Medulla oblongata (tissue), 1 donor: ENCODE data around the gene PRSS21.

Experiments used
- DNase-seq: peaks from one replicate; pipeline ENCODE4 v3.0.0-alpha.2; 2015; ENCODE audit errors: extremely low spot score

Gene PRSS21

DNA sequence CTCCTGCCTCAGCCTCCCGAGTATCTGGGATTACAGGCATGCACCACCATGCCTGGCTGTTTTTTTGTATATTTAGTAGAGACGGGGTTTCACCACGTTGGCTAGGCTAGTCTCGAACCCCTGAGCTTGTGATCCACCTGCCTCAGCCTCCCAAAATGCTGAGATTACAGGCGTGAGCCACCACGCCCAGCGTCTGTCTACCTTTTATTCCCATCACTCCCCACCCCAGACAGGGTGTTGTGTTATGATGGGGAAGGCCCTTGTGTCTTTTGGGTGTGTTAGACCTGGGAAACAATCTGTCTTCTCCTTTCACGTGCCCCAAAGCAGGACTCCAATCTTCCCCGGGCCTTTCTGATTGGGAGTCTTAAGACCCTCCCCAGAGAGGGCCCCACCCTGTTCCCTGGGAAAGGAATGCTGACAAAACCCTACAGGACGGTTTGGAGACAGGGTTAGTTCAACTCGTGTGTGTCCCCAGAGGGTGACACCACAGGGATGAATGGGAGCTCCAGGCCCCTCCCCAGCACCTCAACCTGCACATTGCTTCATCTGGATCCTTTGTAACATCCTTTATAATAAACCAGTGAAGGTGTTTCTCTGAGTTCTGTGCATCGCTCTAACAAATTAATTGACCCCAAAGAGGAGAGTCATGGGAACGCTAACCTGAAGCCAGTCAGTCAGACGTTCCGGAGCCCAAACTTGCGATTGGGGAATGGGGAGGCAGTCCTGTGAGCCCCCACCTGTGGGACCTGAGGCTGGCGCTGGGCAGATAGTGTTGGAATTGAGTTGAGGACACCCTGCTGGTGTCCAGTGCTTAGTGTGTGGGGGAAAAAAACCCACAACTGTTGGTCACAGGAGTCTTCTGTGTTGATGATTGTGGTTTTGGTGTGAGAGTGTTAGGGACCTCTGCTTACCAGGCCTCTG, 36.8 kb upstream of the PRSS21 start:
- no peak for DNase-seq

DNA sequence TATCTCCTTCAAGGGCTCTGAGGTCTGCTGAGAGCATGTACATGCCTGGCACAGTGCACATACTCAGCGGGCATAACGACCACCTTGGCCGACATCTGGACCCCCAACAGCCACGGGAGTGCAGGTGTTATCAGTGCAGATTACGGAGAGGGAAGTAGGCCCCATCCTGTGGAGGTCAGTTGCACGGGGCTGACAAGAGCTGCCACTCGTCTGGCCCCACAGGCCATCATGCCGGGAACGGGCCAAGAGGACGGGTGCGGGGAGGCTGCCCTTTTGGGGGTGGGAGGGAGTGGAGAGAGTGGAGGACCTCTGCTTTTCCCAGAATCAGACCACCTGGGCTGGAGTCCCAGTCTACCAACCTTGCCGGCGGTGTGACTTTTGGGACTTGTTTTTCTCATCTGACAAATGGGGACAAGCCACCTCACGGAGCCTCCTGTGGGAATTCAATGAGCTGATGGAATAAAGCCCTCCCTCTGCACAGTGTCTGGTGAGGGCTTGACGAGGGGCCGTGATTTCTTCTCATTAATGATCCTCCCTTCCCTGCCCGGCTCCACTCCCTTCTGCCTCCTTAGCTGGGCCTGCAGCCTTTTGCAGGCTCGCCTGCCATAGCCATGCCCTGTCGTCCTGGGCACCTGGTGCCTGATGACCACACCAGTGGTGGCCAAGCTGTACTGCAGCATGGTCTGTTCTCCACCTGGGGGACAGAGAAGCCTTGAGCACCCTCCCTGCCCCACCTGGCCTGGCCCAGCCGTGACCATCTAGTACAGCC, 34.3 kb upstream of the PRSS21 start:
- no peak for DNase-seq

DNA sequence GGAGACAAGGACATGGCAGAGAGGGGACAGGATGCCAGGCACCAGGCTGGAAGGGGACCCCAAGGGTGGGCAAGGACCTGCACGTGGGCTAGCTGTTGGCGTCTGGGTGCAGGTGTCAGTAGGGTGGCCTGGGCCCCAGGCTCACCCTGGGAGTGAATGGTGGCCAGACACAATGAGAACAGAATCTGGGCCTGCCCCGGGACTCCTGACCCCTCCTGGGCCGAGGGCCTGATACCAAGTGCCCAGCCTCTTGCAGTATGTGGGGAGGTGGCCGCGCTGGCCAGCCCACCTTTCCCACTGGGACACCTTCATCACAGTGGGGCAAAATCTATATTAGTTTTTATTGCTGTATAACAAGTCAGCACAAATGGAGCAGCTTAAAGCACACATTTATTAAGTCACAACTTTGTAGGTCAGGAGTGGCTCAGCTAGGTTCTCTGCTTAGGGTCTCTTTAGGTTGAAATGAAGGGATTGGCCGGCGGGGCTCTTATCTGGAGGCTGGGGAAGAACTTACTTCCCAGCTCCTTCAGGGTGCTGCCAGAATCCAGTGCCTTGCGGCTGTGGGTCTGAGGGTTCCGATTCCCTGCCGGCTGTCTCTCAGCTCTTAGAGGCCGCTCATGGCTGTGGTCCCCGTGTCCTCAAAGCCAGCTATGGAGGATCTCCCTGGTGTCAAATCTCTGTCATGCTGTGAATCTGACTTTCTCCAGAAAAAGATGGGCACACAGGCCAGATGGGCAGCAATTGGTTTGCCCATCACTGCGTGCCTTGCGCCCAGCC, 33.3 kb upstream of the PRSS21 start:
- no peak for DNase-seq

DNA sequence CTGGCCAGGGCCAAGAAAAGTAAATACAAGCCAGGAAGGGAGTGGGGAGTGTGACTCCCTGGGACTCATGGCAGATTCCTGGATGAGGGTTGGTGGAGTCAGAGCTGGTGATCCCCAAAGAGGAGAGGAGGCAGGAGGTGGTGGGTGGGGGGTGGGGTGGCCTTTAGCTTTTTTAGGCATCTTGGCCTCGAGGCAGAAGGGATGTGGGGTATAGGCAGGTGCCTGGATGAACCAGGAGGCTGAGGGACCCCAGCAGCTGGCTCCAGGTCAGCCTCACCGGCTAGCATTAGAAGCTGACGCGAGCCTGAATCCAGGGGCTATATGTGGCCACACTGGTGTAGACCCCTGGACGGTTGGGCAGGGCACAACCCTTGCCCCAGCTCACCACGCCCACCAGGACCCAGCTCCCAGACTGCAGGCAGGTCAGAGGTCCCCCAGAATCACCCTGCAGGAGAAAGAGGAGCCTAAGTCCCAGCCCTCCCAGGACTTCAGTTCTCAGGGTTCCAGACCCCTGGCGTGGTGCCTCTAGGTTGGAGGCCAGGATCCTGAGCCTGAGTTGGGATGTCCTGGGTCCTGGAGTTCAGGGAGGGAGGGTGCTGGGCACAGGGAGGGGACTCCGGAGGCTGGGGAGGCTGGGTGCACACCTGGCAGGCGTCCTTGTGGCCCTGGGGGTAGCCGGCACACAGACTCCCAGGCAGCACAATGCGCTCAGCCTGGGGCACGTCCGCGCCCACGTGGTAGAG, 32.5 kb upstream of the PRSS21 start:
- DNase-seq: no peak

DNA sequence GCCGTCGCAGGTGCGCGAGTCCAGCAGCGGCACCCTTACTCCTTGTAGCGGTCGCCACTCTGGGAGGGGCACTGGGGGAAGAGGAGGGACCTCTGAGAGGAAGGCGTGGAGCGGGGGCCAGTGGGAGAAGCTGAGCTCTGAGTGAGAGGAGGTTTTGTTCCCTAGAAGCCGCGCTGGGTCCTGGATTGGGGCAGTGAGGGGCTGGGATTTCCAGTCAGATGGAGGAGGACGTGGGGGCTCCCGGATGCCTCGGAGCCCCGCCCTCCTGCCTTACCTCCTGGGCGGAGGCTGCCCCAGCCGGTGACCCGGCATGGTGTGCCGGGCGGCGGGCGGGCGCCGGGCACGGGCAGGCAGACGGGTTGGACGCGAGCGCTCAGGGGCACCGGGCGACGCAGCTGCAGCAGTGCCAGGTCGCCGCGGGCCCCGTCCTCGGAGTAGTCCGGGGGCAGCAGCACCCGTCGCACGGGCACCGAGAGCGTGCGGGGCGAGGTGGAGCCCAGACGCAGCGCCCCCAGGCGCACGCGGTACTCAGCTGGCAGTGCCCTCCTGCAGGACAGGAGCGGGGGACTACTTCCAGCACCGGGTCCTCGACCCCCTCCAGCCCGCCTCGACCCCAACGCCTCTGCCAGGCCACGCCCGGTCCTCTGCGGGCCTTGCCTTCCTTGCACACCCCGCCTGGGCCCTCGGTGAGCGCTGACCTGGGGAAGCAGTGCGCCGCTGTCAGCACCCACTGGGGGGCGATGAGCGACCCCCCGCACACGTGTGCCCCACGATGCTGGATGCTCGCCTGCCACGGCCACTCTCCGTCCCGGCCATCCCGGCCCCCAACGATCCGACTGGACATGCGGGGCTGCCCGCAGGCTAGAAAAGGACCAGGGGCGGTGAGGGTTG, 31.7 kb upstream of the PRSS21 start:
- DNase-seq: no peak

DNA sequence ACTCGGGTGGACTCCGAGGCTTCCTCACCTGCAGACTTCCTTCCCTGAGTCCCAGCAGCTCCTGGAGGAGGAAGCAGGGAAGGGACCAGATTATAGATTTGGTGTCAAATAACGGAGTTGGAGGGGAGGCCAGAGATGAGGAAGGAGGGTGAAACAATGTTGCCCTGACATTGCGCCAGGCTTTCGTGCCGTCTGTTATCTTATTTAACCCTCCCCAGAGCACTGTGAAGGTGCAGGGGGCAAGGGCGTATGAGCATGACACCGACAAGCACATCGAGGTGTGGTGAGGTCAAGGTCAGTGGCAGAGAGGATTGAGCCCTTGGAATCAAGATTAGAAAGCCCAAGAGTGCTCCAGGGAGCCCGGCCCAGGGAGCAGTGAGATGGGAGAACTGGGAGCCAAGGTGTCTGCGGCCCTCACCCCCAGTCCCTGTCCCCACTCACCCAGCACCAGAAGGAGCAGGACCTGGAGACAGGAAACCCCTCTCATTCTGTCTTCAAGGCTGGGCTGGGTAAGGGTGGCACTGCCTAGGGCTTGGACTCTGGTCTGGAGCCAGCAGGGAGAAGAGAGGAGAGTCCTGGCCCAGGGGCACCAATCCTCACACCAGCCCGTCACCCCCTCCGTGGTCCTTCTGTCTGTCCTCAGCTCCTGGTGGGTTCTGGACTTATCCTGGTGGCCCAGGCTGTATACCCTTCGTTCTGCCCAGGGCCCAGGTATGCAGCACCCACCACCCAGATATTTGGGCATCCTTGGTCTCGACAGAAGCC, 30.8 kb upstream of the PRSS21 start:
- no peak for DNase-seq

DNA sequence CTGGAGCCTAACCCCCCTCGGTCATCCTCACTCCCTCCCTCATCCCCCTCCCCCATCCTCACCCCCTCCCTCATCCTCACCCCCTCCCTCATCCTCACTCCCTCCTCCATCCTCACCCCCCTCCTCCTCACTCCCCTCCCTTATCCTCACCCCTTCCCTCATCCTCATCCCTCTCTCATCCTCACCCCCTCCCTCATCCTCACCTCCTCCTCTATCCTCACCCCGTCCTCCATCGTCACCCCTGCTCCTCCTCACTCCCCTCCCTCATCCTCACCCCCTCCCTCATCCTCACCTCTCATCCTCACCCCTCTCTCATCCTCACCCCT, 30.2 kb upstream of the PRSS21 start:
- no peak for DNase-seq

DNA sequence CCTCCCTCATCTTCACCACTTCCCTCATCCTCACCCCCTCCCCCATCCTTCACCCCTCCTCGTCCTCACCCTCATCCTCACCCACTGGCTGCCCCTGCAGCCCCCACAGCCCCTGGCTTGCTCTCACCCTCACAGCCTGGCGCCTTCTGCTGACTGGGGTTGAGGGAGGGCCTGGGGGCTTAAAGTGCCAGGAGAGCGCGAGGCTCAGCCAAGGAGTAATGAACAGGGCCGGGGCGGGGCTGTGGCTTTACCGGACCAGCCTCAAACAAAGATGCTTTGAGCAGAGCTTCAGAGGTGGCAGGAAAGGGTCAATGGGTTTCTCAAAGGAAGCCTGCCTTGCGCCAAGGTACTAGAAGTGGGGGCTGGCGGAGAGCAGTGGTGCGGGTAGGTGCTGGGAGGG, 29.6 kb upstream of the PRSS21 start, which contains the start of gene PRSS33:
Gene PRSS33, minus strand, starts transcription at position 155 of the 400 bp plus-strand sequence. CDS start 1,013 bp downstream, outside the sequence.
- DNase-seq: no peak

DNA sequence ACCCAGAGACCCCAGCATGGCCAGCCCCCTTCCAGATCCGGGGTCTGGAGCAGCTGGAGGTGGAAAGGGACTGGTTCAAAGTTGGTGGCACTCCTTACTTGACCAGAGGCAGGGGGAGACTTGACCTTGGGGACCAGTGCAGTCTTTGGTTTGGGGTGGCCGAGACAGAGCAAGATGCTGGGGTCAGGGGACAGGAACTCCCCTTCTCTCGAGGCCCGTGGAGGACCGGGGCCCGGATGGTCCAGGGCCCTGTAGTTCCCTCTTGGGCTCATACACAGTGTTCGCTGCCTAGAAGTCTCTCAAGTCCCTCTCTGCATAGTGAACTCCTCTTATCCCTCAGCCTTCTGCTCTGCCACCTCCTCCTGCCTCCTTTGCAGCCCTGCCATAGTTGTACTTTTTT, 29.1 kb upstream of the PRSS21 start:
- DNase-seq: no peak

DNA sequence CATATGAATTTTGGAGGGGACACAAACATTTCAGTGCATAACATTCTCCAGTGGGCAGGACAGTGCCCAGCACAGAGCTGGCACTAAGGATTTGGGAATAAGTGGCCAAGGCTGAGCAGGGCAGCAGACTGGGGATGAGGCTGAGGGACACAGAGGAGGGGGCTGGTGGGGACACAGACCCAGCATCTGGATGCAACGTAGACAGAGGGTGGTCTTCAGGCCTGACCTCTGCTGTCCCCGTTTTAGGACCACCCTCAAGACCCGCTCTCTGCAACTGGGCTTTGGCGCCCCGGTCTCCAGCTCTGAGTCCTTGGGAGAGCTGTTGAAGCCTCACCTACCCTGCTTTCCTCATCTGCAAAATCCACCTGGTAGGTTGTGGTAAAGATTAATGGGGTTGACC, 26.4 kb upstream of the PRSS21 start:
- no peak for DNase-seq

DNA sequence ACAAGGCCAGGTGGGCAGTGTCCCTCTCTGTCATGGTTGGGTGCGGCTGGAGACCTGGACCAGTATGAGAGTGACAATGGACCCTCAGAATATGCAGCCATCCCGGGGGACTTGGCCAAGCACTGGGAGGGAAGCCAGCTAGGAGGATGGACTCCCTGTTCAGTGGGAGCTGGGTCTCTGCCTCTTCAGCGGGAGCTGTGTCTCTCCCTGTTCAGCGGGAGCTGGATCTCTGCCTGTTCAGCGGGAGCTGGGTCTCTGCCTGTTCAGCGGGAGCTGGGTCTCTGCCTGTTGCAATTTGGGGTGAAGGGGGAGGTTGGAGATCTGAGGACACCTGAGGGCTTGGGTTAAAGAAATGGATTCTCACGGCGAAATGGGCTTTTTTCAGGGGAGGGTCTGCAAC, 25.9 kb upstream of the PRSS21 start:
- no peak for DNase-seq

DNA sequence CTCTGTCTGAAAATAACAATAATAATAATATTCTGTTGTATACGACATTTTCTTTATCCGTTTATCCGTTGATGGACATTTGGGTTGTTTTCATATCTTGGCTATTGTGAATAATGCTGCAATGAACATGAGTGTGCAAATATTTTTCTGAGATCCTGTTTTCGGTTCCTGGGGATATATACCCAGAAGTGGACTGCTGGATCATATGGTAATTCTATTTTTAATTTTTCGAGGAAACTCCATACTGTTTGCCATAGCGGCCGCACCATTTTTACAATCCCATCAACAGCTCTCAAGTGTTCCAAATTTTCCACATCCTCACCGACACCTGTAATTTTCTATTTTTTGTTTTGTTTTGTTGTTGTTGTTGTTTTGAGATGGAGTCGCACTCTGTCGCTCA, 24.1 kb upstream of the PRSS21 start:
- no peak for DNase-seq

DNA sequence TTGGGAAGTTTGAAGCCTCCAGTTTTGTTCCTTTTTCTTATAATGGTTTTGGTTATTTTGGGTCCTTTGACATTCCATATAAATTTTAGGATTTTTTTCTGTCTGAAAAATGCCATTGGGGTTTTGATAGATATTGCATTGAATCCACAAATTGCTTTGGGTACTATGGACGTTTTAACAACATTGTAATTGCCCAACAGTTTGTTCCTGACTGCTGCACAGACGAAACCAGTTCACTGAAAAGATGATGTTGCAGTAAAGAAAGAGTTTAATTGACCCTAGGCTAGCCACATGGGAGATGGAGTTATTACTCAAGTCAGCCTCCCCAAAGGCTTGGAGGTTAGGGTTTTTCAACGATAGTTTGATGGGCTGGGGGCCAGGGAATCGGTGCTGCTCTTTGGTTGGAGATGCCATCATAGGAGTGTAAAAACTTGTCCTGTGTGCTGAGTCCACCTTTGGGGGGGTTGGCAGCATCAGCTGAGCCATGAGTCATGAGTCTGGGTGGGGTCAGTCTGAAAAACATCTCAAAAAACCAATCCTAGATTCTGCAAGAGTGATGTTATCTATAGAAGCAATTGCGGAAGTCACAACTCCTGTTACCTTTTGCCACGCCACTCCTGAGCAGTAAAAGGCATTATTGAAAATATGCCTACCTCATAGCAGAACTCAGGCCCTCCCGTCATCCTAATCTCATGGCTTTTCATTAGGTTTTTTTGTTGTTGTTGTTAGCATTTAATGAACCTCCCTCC, 21.5 kb upstream of the PRSS21 start:
- DNase-seq: no peak

DNA sequence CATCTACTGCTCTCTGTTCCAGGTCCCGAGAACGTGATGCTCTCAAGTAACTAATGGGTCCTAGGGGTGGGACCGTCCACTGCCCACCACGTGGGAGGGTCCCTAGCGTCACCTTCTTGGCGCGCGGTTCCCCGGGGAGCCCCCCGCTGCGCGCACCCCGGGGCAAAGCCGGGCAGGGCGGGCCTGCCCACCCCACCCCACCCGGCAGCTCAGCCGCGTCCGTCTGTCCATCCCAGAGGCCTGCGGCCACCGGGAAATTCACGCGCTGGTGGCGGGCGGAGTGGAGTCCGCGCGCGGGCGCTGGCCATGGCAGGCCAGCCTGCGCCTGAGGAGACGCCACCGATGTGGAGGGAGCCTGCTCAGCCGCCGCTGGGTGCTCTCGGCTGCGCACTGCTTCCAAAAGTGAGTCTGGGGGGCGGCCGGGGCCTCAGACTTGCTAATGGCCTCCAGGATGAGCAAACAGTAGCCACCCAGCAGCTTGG, 18.3 kb upstream of the PRSS21 start:
- no peak for DNase-seq

DNA sequence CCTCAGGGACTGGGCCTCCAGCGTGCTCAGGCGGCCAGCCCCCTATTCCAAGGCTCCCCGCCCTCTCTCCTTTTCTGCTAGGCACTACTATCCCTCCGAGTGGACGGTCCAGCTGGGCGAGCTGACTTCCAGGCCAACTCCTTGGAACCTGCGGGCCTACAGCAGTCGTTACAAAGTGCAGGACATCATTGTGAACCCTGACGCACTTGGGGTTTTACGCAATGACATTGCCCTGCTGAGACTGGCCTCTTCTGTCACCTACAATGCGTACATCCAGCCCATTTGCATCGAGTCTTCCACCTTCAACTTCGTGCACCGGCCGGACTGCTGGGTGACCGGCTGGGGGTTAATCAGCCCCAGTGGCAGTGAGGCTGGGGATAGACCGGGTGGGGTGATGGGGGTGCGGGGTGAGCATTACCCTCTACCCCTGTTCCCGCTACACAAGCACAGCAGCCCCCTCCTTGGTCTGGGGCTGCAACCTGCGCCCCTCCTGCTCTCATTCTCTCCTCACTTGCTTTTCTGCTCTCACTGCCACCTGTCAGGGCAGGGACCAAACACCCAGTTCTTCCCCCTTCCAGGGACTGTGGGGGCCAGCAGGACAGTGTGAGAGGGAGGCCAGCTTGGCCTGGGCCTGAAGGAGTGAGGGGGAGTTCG, 17.7 kb upstream of the PRSS21 start:
- no peak for DNase-seq

DNA sequence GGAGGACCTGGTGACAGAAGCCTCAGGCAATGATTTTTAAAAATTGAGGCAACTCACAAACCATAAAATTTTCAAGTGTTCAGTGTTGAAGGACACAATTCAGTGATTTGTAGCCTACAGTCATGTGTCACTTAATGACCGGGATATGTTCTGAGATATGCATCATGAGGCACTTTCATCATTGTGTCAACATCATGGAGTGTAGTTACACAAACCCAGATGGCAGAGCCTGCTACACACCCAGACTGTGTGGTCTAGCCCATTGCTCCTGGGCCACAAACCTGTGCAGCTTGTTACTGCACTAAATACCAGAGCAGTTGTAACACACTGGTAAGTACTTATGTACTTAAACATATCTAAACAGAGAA, 17.2 kb upstream of the PRSS21 start:
- no peak for DNase-seq

DNA sequence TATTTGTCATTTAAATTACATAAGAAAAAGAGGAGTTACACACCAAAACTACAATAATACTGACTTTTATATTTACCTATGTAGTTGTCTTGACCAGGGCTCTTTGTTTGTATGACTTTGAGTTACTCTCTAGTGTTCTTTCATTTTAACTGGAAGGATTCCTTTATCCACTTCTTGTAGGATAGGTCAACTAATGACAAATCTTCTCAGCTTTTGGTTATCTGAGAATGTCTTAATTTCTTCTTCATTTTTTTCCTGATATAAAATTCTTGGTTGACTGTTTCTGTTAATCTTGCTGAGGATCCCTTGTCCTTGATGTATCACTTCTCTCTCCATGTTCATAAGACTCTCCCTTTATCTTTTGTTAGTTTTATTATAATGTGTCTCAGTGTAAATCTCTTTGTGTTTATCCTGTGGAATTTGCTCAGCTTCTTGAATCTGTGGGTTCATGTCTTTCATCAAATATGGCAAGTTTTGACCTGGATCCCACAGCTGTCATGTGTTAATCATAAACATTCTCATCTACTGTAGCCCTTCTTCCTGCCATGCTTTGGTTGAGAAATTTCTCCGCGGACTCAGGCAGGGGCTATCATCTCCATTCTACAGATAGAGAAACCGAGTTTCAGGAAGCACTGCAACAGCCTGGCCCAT, 13.4 kb upstream of the PRSS21 start:
- no peak for DNase-seq

DNA sequence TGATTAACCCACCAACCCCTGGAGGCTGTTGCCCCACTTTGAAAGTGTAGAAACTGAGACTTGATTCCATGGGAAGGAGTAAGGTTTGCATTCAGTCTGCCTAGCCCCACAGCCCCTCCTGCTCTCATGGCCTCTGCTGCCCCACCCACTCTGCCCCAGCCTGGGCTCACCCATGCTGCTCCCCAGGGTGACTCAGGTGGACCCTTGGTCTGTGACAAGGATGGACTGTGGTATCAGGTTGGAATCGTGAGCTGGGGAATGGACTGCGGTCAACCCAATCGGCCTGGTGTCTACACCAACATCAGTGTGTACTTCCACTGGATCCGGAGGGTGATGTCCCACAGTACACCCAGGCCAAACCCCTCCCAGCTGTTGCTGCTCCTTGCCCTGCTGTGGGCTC, 12.3 kb upstream of the PRSS21 start:
- no peak for DNase-seq
